GM19455 (cell line): ENCODE data around the gene ZNF641.

Experiments
- ATAC-seq: cut with Tn5 transposase; IDR thresholded peaks from one replicate; pipeline ENCODE4 v1.9.1; 2021; ENCODE audit not compliant: unreplicated experiment

The ZNF641 gene

GRCh38 chr12:48350249-48351021, at the start of gene ZNF641:
Gene ZNF641, minus strand, starts transcription at chr12:48350919. Its CDS starts 2,829 bp downstream, at chr12:48348090.
- ATAC-seq, result peak; percentile 82

GRCh38 chr12:48390026-48390425, 39.3 kb upstream of the ZNF641 start:
- no peak for ATAC-seq

GRCh38 chr12:48389409-48389808, 38.7 kb upstream of the ZNF641 start:
- no peak for ATAC-seq

- no peak for ATAC-seq
Measured at GRCh38 chr12:48388938-48389337, 38.2 kb upstream of the ZNF641 start.

- no peak for ATAC-seq
Measured at GRCh38 chr12:48388460-48388859, 37.7 kb upstream of the ZNF641 start.

- no peak for ATAC-seq
Measured at GRCh38 chr12:48380596-48380995, 29.9 kb upstream of the ZNF641 start.

- ATAC-seq, result no peak
Measured at GRCh38 chr12:48379794-48380193, 29.1 kb upstream of the ZNF641 start.

GRCh38 chr12:48377646-48378045, 26.9 kb upstream of the ZNF641 start:
- no peak for ATAC-seq

- ATAC-seq, result no peak
Measured at GRCh38 chr12:48374164-48374563, 23.4 kb upstream of the ZNF641 start.

- ATAC-seq, result no peak
Measured at GRCh38 chr12:48366131-48366530, 15.4 kb upstream of the ZNF641 start.

GRCh38 chr12:48361664-48362339, 11.1 kb upstream of the ZNF641 start:
- no peak for ATAC-seq

- no peak for ATAC-seq
Measured at GRCh38 chr12:48358937-48359513, 8.3 kb upstream of the ZNF641 start.

- no peak for ATAC-seq
Measured at GRCh38 chr12:48356041-48356768, 5.5 kb upstream of the ZNF641 start.

GRCh38 chr12:48352157-48352760, 1.5 kb upstream of the ZNF641 start:
- no peak for ATAC-seq

- peak; percentile 62 for ATAC-seq
Measured at GRCh38 chr12:48351022-48351708, 446 bp upstream of the ZNF641 start.

GRCh38 chr12:48349471-48349870, 1.2 kb downstream of the ZNF641 start:
- ATAC-seq, result no peak

GRCh38 chr12:48342980-48343379, 7.7 kb downstream of the ZNF641 start:
- no peak for ATAC-seq

GRCh38 chr12:48340943-48341342, 9.8 kb downstream of the ZNF641 start:
- no peak for ATAC-seq

- ATAC-seq, result no peak
Measured at GRCh38 chr12:48339442-48340117, 11.1 kb downstream of the ZNF641 start.

- ATAC-seq, result no peak
Measured at GRCh38 chr12:48336564-48336963, 14.2 kb downstream of the ZNF641 start.
